AG04450 (cell line): ENCODE data around the gene URI1. TPM values are rescaled to one million over a fixed set of nuclear protein-coding genes. Genes with fewer than 3 reads are reported as not detected.

Experiments used
- CTCF ChIA-PET: fragments of 300-600, 350-600 bp; formaldehyde crosslinking; extraction: SDS; loops from one replicate; lab custom pipeline; 2022; ENCODE audit warnings: antibody characterized with exemption, inconsistent platforms; lab: Charles Lee
- POLR2A ChIA-PET: fragments of 350-600 bp; formaldehyde crosslinking; extraction: SDS; loops from one replicate; lab custom pipeline; 2021; ENCODE audit warnings: antibody characterized with exemption, inconsistent platforms; lab: Yijun Ruan, JAX
- DNase-seq: peaks from one replicate; pipeline ENCODE4 v3.0.0-alpha.2; 2011; ENCODE audit warnings: low read depth, low spot score
- H3K27ac ChIP-seq: one replicate; pipeline ENCODE4 v1.5.1; 2012; ENCODE audit warnings: low read depth, low read length, control low read depth
- H3K27me3 ChIP-seq: one replicate; pipeline ENCODE4 v1.6.0; 2012; ENCODE audit warnings: low read length; ENCODE audit not compliant: control insufficient read depth, insufficient read depth
- H3K4me3 ChIP-seq: 2 replicates; pipeline ENCODE4 v1.5.1; 2011; ENCODE audit warnings: mild to moderate bottlenecking, low read depth, low read length, control low read depth
- H3K9me3 ChIP-seq: 2 replicates; pipeline ENCODE4 v1.5.1; 2012; ENCODE audit warnings: low read length; ENCODE audit not compliant: control insufficient read depth, insufficient read depth
- CTCF ChIP-seq: IDR thresholded peaks from 2 replicates; pipeline ENCODE4 v1.5.1; 2011; ENCODE audit warnings: low read depth, low read length, control low read depth, inconsistent platforms
- polyA plus RNA-seq: library from polyadenylated mRNA; depleted of rRNA; stranded (reverse); fragments of >200 nt; gene quantifications from 2 replicates; pipeline ENCODE4 v1.2.3, GENCODE V29; 2011

The URI1 gene
- polyA plus RNA-seq, 1 experiment, result 79.0 TPM

GRCh38 chr19:29939628-29940027 is 2.4 kb upstream of the URI1 start:
- no peak for DNase-seq
- TF ChIP-seq CTCF, result no peak
- POLR2A ChIA-PET, result interaction anchor here (0.5 kb wide), 1 partner anchor 62 kb away, joined by 9 read pairs; no protein-coding TSS in a partner anchor
- H3K27ac ChIP-seq, result no peak overlapping the region
- peaks cover 3% of the 10 kb centered on the region; the same call in 1 of the 2 replicates for H3K9me3 ChIP-seq
- CTCF ChIA-PET, result interaction anchor here (0.6 kb wide), 1 partner anchor 83 kb away, joined by 3 read pairs; no protein-coding TSS in a partner anchor
- H3K4me3 ChIP-seq, result no peak overlapping the region
- no peaks in the 10 kb centered on the region for H3K27me3 ChIP-seq

GRCh38 chr19:29940971-29941585 is 961 bp upstream of the URI1 start:
- H3K27me3 ChIP-seq, result no peaks in the 10 kb centered on the region
- CTCF ChIA-PET, result interaction anchor here (0.7 to 1.2 kb wide), 4 partner anchors 20 to 225 kb away, joined by 3 to 18 read pairs (median 3); no protein-coding TSS in a partner anchor
- H3K27ac ChIP-seq, result no peak overlapping the region
- H3K4me3 ChIP-seq, result no peak overlapping the region
- DNase-seq, result no peak
- H3K9me3 ChIP-seq, result peaks cover 3% of the 10 kb centered on the region; the same call in 1 of the 2 replicates
- POLR2A ChIA-PET, result interaction anchor here (0.7 kb wide), 1 partner anchor 180 kb away, joined by 3 read pairs; no protein-coding TSS in a partner anchor
- no peak for TF ChIP-seq CTCF

- ChIA-PET CTCF (interaction anchor here (0.6 to 1.2 kb wide), 5 partner anchors 13 to 248 kb away, joined by 3 to 4 read pairs (median 3); no protein-coding TSS in a partner anchor), POLR2A (interaction anchor here (0.7 kb wide), 1 partner anchor 683 kb away, joined by 3 read pairs; no protein-coding TSS in a partner anchor)
- DNase-seq, result no peak
- Histone ChIP-seq H3K27me3 (no peaks in the 10 kb centered on the region), H3K27ac (no peak overlapping the region), H3K4me3 (peak overlapping the region; percentile 87), H3K9me3 (no peaks in the 10 kb centered on the region)
- no peak for TF ChIP-seq CTCF
Observed at GRCh38 chr19:29942404-29943261, 594 bp downstream of the URI1 start.

GRCh38 chr19:29943615-29944014 is 1.6 kb downstream of the URI1 start:
- ChIA-PET CTCF (interaction anchor here (2.0 kb wide), 1 partner anchor 23 kb away, joined by 6 read pairs; no protein-coding TSS in a partner anchor), POLR2A (no interaction called here)
- TF ChIP-seq CTCF, result no peak
- Histone ChIP-seq H3K4me3 (peak overlapping the region; percentile 87), H3K27me3 (no peaks in the 10 kb centered on the region), H3K9me3 (no peaks in the 10 kb centered on the region), H3K27ac (no peak overlapping the region)
- DNase-seq, result no peak
